Lung (tissue), 12 donors: ENCODE results near the gene RIN3. TPM values are rescaled to one million over a fixed set of nuclear protein-coding genes. Genes with fewer than 3 reads are reported as not detected.

Experiments
- ATAC-seq: fragments of 200-7000 bp; cut with Tn5 transposase; one replicate; pipeline ENCODE4 v1.9.1; 2020; ENCODE audit warnings: moderate number of reproducible peaks; ENCODE audit not compliant: insufficient read depth, low FRiP score
- DNase-seq, 3 donors: peaks; one replicate each; pipeline ENCODE4 v3.0.0-alpha.2; 2013 to 2017
- H3K27ac ChIP-seq, 2 donors: one replicate each; pipeline ENCODE4 v1.5.1; 2013; ENCODE audit warnings: mild to moderate bottlenecking in 2 of 2, moderate library complexity in 2 of 2, control low read depth in 1 of 2, inconsistent platforms in 1 of 2, low read depth in 1 of 2, low read length in 1 of 2
- H3K27me3 ChIP-seq, 3 donors: one replicate each; pipeline ENCODE4 v1.5.1; 2013; ENCODE audit warnings: low read length in 2 of 3; ENCODE audit not compliant: control insufficient read depth in 3 of 3, insufficient read depth in 3 of 3
- H3K36me3 ChIP-seq, 4 donors: one replicate each; pipeline ENCODE4 v1.5.1; 2013; ENCODE audit warnings: low read length in 4 of 4, mild to moderate bottlenecking in 1 of 4, moderate library complexity in 1 of 4; ENCODE audit not compliant: control insufficient read depth in 4 of 4, insufficient read depth in 4 of 4
- H3K4me1 ChIP-seq, 5 donors: one replicate each; pipeline ENCODE4 v1.5.1; 2013; ENCODE audit warnings: low read length in 5 of 5, mild to moderate bottlenecking in 2 of 5, moderate library complexity in 1 of 5; ENCODE audit not compliant: control insufficient read depth in 5 of 5, insufficient read depth in 5 of 5
- H3K4me3 ChIP-seq: one replicate; pipeline ENCODE4 v1.5.1; 2013; ENCODE audit warnings: mild to moderate bottlenecking, control low read depth, moderate library complexity
- H3K9ac ChIP-seq, 2 donors: one replicate each; pipeline ENCODE4 v1.5.1; 2013; ENCODE audit warnings: low read length in 2 of 2, control low read depth in 1 of 2; ENCODE audit not compliant: insufficient read depth in 1 of 2
- H3K9me3 ChIP-seq, 4 donors: one replicate each; pipeline ENCODE4 v1.5.1; 2013; ENCODE audit warnings: low read length in 3 of 4, mild to moderate bottlenecking in 1 of 4, moderate library complexity in 1 of 4; ENCODE audit not compliant: control insufficient read depth in 4 of 4, insufficient read depth in 3 of 4
- WGBS, 2 donors: extraction: QIAGEN DNeasy Blood & Tissue Kit; methylation state at CpG; one replicate each; pipeline ENCODE4 v1.1.7; 2013; 5-methylcytosine and 5-hydroxymethylcytosine counted together
- polyA plus RNA-seq, 2 donors: library from polyadenylated mRNA; stranded (reverse); fragments of 200-250 nt; gene quantifications; one replicate each; pipeline ENCODE4 v1.2.1, GENCODE V29; 2013
- total RNA-seq, 2 donors: library from RNA; depleted of rRNA in 1 of 2; stranded (reverse); fragments of >200 nt in 1 of 2; gene quantifications; one replicate each; pipeline ENCODE4 v1.2.1, GENCODE V29; 2014 to 2021
- TF ChIP-seq, protein P1 (sequence below): IDR thresholded peaks from 2 replicates; pipeline ENCODE4 v1.5.1; 2012; ENCODE audit warnings: mild to moderate bottlenecking; ENCODE audit errors: control extremely low read depth, extremely low read depth
- donor health status: control.
- donor health status: control.
- donor health status: Bipolar disorder and iron deficiency.
- donor health status: healthy.
- donor health status: DM: yes; HTN: yes; CAD: no.

The RIN3 gene
- total and polyA plus RNA-seq, 4 donors, result 19.3 to 55.5 (median 40.2) TPM

DNA sequence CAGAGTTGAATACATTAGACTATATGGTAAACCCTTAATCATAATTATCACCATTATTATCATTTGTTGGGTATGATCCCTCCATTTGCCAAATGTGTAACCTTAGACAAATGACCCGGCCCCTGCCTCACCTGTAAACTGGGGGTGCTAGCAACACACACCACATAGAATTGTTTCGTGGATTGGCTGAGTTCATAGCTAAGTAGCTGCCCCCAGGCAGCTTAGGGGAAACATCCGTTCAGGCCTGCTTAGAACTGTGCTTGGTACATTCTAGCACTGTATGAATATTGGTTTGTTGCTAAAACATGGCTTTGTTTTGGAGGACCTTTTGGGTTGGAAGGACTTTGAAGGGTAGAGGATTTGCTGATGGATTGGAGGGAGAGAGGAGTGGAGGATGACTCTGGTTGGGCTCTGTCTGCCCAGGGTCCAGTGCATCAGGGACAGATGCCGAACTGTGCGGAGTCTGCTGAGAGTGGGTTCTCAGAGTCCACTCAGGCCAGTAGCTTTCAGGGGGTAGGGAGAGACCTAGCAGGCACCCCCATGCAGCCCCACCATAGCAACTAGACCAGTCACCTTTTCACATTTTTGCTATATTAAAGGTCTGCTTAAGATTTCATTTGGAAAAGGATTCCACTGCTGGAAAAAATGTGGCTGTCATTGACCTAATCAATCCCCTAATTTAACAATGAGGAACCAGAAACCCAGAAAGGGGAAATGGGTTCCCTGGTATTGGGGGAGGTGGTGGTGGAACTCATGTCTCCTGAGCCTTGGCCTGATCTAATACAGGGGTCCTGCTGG lies 2.2 kb downstream of the RIN3 start:
- Histone ChIP-seq H3K9me3 (no peaks in the 10 kb centered on the region), H3K27me3 (no peaks in the 10 kb centered on the region), H3K27ac (peak overlapping the region in 1 of 2 donors; percentile 5), H3K36me3 (no peaks in the 10 kb centered on the region), H3K4me1 (peaks cover 0 to 23% (median 2%) of the 10 kb centered on the region in 5 donors), H3K4me3 (no peak overlapping the region), H3K9ac (no peak overlapping the region)
- DNase-seq (no peak), ATAC-seq (no peak)
- TF ChIP-seq, protein P1, sequence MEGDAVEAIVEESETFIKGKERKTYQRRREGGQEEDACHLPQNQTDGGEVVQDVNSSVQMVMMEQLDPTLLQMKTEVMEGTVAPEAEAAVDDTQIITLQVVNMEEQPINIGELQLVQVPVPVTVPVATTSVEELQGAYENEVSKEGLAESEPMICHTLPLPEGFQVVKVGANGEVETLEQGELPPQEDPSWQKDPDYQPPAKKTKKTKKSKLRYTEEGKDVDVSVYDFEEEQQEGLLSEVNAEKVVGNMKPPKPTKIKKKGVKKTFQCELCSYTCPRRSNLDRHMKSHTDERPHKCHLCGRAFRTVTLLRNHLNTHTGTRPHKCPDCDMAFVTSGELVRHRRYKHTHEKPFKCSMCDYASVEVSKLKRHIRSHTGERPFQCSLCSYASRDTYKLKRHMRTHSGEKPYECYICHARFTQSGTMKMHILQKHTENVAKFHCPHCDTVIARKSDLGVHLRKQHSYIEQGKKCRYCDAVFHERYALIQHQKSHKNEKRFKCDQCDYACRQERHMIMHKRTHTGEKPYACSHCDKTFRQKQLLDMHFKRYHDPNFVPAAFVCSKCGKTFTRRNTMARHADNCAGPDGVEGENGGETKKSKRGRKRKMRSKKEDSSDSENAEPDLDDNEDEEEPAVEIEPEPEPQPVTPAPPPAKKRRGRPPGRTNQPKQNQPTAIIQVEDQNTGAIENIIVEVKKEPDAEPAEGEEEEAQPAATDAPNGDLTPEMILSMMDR, result no peak
- 90 to 92% methylated on average over 5 of the region's 5 CpGs for WGBS, 2 donors

DNA sequence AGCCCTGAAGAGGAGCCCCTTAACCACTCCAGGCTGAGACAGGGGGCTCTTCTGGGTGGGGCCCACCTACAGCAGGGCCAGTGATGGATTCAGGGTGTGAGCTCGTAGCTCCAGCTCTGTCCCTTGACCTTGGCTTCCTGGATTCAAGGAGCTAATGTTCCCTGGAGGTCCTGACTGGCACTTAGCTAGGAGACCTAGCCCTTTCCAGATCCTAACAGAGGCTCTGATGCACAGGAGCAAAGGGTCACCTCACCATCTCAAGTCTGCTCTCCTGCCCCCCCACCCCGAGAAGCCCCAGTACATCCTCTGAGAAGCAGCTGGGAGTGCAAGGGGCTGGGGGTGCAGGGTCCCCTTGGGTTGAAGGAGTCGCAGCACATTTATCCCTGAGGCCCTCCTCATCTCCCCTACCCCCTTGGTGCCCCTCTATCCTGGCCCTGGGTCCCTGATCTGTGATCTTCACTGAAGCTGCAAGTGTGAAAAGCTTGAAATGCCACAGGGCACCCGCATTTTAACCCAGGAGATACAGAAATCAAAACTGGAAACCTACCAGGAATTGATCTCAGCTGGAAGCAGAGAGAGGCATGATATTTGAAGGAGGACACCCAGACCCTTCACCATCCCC lies 2.9 kb downstream of the RIN3 start:
- WGBS, 2 donors, result 92 to 94% methylated on average over 4 of the region's 4 CpGs
- Histone ChIP-seq H3K27ac (peak overlapping the region in 1 of 2 donors; percentile 32), H3K4me3 (no peak overlapping the region), H3K27me3 (no peaks in the 10 kb centered on the region), H3K4me1 (peaks cover 0 to 23% (median 2%) of the 10 kb centered on the region in 5 donors), H3K9ac (no peak overlapping the region), H3K36me3 (no peaks in the 10 kb centered on the region), H3K9me3 (no peaks in the 10 kb centered on the region)
- TF ChIP-seq, protein P1, result no peak
- no peak for DNase-seq
- ATAC-seq, result no peak

DNA sequence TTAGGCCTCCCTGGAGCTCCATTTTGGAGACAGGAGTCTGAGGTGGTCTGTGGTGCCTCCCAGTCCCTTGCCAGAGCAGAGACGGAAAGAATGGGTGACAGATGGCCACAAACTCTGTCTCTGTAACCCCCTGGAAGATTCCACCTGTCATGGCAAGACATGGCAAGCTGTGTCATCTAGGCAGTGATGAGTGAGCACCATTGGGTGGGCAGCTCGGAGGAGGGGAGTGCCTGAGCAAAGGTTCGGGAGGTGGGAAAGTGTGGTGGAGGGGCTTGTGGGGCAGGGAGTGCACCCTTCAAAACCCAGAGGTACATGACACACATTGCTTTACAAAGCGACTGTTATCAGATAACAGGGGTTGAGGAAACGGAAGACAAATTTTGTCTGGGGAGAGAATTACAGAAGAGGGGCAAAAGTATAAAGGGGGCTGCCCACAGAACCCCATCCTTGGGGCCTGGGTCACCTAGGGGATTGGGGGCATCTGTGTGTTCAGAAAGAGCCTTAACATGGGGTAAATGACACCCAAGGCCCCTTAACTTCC lies 3.5 kb downstream of the RIN3 start:
- H3K4me1 ChIP-seq, result peaks cover 0 to 23% (median 2%) of the 10 kb centered on the region in 5 donors

More for the DNA sequence above, 3.5 kb downstream of the RIN3 start:
- Histone ChIP-seq H3K4me3 (no peak overlapping the region), H3K36me3 (no peaks in the 10 kb centered on the region), H3K27ac (no peak overlapping the region), H3K9me3 (no peaks in the 10 kb centered on the region), H3K27me3 (no peaks in the 10 kb centered on the region), H3K9ac (no peak overlapping the region)
- no peak for ATAC-seq
- TF ChIP-seq, protein P1, result no peak
- 65 to 84% methylated on average over 5 of the region's 5 CpGs for WGBS, 2 donors
- no peak for DNase-seq
